NCI-H2029 (cell line): Measurements from ENCODE around the gene TNFAIP8.
"Not testable (repeated sequence)": the region's sequence is repeated elsewhere in the genome, so short reads cannot be mapped to it uniquely, and the experiment has no call there.

Experiments
- DNase-seq: peaks from one replicate; lab custom pipeline; 2025; lab: John Stamatoyannopoulos, UW

Gene TNFAIP8

DNA sequence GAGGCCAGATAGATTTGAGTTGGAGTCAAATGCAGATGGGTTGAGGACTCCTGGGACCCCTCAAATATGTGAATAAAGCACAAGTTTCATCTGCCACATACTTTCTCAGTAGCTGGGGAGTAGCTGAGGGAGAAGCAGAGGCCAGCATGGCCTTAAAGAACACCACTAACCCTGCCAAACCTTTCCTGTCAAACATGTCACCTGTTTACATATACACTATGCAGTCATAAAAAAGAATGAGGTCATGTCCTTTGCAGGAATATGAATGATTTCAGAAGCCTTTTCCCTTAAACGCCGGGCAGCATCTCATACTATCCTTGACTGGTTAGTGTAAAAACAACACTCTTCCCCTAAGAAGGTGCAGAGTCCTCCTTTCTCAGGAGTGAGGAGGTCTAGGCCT, 71.2 kb downstream of the TNFAIP8 start:
- no peak for DNase-seq

DNA sequence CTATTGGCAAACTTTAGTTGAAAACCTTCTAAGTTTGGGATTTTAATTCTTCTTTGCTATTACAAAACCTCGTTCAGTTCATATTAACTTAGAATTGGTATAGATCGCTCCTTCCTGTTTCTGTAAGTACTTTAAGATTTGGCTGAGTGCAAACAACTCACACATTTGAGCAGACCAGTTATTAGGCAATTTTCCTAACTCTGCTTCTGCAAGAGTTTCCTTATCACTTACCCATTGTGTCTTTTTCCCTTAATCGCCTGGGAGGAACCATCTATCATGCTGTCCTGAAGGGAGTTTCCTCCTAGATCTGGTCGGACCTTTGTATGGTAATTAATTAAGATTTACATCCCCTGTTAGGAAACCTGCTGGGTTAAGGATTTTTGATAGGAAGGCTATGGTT, 71.8 kb downstream of the TNFAIP8 start:
- DNase-seq = not testable (repeated sequence)

DNA sequence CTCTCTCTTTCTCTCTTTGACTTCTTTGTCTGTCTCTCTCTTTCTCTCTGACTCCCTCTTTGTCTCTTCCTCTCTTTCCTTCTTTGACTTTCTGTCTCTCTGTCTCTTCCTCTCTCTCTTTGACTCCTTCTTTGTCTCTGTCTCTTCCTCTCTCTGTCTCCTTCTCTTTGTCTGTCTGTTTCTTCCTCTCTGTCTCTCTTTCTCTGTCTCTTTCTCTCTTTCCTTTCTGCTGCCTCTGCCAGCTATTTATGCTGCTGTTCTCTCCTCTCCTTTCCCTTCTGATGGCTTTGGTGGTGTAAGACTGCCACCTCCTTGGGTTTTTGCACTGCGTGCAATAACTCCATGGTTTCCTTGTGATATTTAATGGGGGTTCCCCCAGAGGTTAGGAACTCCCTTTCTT, 72.3 kb downstream of the TNFAIP8 start:
- not testable (repeated sequence) for DNase-seq

DNA sequence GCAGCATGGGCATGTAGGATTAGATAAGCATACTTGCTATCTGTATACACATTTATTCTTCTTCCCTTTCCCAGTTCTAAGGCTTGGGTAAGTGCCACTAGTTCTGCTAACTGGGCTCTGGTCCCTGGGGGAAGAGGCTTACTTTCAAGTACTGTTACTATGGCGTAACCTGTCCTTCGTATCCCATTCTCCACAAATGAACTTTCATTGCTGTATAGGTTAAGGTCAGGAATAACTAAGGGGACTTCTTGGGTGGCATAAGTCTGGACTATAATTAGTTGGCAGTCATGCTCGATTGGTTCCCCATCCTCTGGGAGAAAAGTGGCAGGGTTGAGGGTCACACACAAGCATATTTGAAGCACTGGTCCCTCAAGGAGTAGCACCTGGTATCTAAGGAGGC, 72.8 kb downstream of the TNFAIP8 start:
- not testable (repeated sequence) for DNase-seq

DNA sequence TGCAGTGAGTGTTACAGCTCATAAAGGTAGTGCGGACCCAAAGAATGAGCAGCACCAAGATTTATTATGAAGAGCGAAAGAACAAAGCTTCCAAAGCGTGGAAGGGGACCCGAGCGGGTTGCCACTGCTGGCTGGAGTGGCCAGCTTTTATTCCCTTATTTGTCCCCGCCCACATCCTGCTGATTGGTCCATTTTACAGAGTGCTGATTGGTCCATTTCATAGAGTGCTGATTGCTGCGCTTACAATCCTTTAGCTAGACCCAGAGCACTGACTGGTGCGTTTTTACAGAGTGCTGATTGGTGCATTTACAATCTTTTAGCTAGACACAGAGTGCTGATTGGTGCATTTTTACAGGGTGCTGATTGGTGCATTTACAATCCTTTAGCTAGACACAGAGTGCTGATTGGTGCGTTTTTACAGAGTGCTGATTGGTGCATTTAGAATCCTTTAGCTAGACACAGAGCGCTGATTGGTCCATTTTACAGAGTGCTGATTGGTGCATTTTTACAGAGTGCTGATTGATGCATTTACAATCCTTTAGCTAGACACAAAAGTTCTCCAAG, 76.9 kb downstream of the TNFAIP8 start:
- DNase-seq = not testable (repeated sequence)

DNA sequence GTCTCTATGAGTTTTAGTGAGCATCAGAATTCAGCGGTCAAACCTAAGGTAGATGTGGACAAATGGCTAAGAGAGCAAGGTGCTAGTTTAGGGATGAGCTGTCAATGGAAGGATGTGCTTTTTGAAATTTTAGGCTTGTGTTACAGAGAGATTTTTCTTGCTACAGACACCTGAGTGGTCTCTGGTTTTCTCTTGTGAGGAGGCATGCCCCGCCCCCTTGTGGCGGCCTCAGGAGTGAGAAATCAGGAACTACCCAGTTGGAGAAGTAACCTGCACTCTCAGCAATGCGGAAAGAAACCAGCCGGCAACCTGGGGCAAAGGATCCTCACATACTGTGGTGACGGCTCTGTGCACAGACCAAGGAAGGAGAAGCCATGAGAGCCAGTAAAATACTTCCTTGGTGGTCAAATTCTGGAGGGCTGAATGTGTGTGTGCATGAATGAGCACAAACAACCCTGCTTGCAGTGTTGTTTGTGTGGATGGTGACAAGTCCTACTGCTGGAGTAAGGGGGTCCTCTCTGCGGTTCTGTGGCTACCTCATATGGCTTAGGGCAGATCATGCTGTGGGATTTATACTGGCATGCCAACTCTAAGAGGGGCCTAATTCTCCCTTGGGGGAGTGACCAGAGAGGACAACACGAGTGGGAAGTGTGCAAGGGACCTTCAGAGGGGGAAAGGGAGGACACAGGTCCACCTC, 79.8 kb downstream of the TNFAIP8 start:
- DNase-seq = no peak

DNA sequence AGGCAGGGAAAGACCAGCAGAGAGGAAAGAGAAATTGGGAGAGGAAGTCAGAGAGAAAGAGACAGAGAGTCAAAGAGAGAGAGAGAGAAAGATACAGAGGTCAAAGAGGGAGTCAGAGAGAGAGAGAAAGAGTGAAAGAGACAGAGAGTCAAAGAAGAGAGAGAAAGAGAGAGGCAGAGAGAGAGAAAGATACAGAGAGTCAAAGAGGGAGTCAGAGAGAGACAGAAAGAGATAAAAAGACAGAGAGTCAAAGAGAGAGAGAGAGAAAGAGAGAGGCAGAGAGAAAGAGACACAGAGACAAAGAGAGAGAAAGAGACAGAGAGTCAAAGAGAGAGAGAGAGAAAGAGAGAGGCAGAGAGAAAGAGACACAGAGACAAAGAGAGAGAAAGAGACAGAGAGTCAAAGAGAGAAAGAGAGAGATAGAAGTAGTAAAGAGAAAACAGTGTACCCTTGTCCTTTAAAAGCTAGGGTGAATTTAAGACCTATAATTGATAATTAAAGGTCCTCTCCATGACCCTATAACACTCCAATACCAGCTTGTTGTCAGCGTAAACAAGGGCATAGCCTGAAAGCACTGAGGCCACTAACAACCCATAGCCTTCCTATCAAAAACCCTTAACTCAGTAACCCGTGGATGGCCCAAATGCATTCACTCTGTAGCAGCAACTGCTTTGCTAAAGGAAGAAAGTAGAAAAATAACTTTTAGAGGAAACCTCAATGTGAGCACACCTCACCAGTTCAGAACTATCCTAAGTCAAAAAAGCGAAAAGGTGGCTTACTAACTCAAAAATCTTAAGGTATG, 82.2 kb downstream of the TNFAIP8 start:
- DNase-seq = not testable (repeated sequence)

DNA sequence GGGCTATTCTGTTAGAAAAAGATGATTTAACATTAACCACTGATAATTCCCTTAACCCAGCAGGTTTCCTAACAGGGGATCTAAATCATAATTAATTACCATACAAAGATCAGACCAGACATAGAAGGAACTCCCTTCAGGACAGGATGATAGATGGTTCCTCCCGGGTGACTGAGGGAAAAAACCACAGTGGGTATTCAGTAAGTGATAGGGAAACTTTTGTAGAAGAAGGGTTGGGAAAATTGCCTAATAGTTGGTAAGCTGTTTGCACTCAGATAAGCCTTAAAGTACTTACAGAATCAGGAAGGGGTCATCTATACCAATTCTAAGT, 82.7 kb downstream of the TNFAIP8 start:
- not testable (repeated sequence) for DNase-seq

DNA sequence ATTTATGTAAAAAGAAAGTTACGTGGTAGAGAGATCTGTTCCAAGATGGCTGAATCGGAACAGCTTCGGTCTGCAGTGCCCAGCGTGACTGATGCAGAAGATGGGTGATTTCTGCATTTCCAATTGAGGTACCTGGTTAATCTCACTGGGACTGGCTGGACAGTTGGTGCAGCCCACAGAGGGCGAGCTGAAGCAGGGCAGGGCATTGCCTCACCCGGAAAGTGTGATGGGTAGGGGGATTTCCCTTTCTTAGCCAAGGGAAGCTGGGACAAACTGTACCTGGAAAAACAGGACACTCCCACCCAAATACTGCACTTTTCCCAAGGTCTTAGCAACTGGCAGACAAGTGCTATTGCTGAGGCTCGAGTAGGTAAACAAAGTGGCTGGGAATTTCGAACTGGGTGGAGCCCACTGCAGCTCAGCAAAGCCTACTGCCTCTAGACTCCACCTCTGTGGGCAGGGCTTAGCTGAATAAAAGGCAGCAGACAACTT, 83.4 kb downstream of the TNFAIP8 start:
- DNase-seq = no peak

DNA sequence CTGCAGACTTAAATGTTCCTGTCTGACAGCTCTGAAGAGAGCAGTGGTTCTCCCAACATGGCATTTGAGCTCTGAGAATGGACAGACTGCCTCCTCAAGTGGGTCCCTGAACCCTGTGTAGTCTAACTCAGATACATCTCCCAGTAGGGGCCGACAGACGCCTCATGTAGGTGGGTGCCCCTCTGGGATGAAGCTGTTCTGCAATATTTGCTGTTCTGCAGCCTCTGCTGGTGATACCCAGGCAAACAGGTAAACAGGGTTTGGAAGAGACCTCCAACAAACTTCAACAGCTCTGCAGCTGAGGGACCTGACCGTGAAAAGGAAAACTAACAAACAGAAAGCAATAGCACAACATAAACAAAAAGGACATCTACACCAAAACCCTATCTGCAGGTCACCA, 83.8 kb downstream of the TNFAIP8 start:
- not testable (repeated sequence) for DNase-seq

DNA sequence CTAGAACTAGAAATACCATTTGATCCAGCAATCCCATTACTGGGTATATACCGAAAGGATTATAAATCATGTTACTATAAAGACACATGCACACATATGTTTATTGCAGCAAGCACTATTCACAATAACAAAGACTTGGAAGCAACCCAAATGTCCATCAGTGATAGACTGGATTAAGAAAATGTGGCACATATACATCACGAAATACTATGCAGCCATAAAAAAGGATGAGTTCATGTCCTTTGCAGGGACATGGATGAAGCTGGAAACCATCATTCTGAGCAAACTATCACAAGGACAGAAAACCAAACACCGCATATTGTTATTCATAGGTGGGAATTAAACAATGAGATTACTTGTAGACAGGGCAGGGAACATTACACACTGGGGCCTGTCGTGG, 88.8 kb downstream of the TNFAIP8 start:
- DNase-seq = not testable (repeated sequence)

DNA sequence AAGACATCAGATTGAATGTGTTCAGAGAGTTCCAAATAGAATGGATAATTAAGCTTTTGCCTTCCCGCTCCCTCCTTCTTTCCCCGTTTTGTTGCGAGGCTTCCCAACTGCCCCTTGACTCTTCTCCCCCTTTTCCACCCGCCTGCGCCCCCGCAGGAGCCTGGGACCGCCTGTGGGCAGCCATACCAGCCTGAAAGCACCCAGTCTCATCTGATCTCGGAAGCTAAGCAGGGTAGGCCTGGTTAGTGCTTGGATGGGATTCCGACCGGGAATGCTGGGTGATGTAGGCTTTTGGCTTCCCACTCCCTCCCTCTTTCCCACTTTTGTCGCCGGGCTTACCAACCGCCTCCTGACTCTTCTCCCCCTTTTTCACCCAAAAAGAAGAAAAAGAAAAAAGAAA, 89.7 kb downstream of the TNFAIP8 start:
- DNase-seq = no peak
